Endometrial microvascular endothelial cells (primary cell): ENCODE data around the gene SCYGR7. TPM values are rescaled to one million over a fixed set of nuclear protein-coding genes. Genes with fewer than 3 reads are reported as not detected.
"Not testable (repeated sequence)": the region's sequence is repeated elsewhere in the genome, so short reads cannot be mapped to it uniquely, and the experiment has no call there.

Experiments used
- in situ Hi-C: cut with HindIII; loops from 2 replicates; pipeline ENCODE4 v1.10.0; 2017; ENCODE audit warnings: low sequenced_read_pairs, low pct_unique_long_range_greater_than_20kb; ENCODE audit errors: inconsistent ontology term
- total RNA-seq: library from RNA; depleted of rRNA; stranded (reverse); fragments of >200 nt; gene quantifications from one replicate; pipeline ENCODE4 v1.2.3, GENCODE V29; 2015; ENCODE audit errors: inconsistent ontology term

SCYGR7 gene, protein sequence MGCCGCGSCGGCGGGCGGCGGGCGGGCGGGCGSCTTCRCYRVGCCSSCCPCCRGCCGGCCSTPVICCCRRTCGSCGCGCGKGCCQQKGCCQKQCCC
- total RNA-seq, result not detected

GRCh38 chr2:227728035-227728434, at the start of gene SCYGR7:
SCYGR7 (plus strand) TSS chr2:227728335; CDS start chr2:227728335, 0 bp downstream.
- in situ Hi-C loops, result no loop called here

GRCh38 chr2:227684258-227684657, 43.9 kb upstream of the SCYGR7 start:
- in situ Hi-C loops, result no loop called here

DNA sequence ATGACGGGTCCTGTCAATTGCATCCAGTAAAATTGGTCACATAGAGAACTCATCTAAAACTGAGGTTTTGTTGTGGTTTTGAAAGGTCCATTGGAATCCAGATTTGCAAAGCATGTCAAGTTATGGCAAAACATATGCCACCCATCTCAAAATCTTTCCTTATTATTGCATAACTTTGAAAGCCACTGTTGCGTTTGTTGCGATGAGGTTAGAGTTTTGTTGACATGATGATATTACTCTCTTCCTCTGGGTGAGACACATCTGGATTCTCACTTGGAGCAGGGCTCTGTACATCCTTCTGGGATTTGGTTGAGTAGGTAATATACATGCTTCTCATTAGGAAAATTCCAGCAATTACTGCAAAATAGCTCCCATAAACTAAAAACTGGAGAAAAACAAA, 40.9 kb upstream of the SCYGR7 start:
- in situ Hi-C loops, result no loop called here

DNA sequence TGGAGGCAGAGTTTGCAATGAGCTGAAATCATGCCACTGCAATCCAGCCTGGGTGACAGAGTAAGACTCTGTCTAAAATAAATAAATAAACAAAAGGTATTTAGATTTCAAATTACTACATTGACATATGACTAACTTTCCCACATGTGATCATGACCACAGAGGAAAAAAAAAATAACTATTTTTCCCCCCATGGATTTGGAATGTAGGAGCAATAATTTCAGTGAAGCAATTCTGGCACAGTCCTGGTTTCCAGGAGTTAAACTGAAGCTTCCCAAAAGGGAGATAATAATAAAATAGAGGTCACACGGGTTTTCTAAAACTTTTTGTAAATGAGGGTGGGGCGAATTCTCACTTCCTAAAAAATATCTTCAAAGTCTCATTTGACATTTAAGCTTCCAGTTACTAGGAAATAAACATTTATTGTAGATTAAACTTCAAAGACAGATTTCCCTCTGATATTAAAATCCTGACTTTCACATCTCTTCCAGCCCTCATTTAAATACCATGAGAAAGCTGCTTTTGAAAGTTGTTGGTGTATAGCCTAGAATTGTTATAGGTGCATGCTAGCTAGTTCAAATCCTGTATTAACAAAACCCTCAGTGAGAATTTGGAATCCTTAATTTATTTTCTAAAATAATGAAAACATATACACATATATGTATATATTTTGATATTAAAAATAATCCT, 31.0 kb upstream of the SCYGR7 start:
- in situ Hi-C loops, result no loop called here

GRCh38 chr2:227701556-227701955, 26.6 kb upstream of the SCYGR7 start:
- in situ Hi-C loops, result no loop called here

GRCh38 chr2:227703280-227703732, 24.8 kb upstream of the SCYGR7 start:
- in situ Hi-C loops, result no loop called here

DNA sequence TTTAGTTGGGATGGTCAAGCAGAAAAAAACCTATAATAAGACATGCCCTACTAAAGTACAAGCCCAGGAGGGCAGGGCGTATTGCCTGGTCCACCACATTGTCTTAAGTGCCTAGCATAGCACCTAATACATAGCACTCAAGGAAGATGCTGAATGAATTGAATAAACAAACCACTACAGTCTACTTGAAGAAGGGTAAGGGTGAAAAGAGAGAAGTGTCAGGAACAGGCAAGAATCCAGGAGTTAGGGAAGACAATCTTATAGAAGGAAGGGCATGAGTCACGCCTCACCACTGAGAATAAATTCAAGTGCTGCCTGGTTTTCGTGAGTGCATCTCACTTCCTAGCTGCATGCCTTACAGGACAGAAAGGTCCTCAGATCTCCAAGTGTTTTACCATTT, 24.2 kb upstream of the SCYGR7 start:
- in situ Hi-C loops, result no loop called here

DNA sequence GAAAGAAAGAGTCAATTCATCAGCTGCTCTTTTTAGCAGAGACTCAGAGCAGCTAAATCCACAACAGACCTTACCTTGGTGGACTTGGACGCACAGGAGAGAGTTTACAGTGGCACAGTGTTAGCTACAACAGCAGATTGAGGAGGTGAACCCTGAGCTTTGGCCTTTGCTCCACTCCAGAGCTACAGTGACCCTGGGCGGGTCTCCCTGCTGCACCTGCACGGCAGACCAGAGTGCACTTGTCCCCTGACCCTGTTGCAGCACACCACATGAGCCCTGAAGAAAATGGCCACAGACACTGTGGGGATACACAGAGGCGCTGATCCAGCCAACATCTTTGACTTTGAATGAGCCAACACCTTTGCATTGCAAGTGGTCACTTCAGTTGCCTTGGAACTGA, 21.3 kb upstream of the SCYGR7 start:
- in situ Hi-C loops, result no loop called here

DNA sequence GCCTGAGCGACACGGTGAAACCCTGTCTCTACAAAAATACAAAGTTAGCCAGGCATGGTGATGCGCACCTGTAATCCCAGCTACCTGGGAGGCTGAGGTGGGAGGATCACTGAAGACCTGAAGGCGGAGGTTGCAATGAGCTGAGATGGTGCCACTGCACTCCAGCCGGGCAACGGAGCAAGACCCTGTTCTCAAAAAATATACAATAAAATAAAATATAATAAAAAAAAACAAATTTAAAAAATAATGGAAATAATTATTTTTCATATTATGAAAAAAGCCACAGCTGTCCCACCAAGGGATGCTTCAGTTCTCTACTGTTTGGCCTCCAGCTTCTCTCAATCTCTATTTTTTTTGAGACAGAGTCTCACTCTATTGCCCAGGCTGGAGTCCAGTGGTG, 20.7 kb upstream of the SCYGR7 start:
- in situ Hi-C loops, result no loop called here

DNA sequence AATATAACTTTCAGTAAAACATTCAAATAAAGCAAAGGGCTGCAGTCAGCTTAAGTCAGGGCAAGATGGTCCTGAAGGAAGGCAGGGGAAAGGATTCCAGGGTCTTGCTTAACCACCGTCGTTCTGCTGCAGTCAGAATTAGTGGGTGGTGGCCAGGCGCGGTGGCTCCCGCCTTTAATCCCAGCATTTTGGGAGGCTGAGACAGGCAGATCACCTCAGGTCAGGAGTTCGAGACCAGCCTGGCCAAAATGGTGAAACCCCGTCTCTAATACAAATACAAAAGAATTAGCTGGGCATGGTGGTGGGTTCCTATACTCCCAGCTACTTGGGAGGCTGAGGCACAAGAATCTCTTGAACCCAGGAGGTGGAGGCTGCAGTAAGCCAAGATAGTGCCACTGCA, 17.1 kb upstream of the SCYGR7 start:
- in situ Hi-C loops, result no loop called here

- in situ Hi-C loops, result no loop called here
These were observed 14.8 kb upstream of the SCYGR7 start for GRCh38 chr2:227713291-227713690.

- in situ Hi-C loops, result no loop called here
These were observed 11.6 kb upstream of the SCYGR7 start for GRCh38 chr2:227716501-227716900.

DNA sequence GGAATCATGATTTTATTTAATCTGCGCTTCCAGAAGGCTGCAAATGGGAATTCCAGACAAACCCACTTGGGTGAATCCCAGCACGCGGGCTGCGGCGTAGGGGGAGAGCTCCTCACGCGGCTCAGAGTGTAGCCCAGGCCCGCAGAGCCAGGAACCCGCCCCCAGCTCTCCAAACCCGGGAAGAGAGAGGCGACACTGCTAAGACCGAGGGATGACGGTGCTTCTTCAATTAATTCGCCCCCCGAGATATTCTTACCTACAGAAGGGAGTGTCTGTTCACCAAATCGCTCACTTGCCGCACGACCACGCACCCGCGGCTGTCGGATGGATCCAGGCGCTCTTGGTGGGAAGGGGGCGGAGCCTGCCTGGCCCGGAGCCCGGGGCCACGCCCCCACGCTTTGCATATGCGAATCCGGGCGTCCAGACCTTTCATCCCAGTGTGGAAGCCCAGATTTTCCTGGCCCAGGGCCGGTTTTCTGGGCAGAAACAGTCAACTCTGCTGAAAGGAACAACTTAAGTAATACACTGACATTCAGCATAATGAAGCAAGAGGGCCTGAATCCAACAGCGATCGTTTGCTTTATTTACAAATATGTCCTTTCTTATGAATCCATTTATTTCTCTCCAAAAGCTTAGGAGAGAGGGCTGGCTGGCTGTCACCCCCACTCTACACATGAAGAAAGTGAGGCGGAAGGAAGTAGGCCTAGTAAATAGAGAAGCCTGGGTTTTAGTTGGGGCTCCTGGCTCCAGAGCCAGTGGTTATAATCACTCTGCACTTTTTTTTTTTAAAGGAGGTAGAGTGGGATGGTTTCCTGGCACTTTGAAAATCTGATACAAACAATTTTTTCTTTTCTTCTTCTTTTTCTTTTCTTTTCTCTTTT, 10.2 kb upstream of the SCYGR7 start, which contains the start of gene SLC19A3:
Gene SLC19A3 (minus strand): TSS at position 342 of the 881 bp plus-strand sequence. CDS start 15,710 bp downstream, outside the sequence.
- in situ Hi-C loops, result no loop called here

DNA sequence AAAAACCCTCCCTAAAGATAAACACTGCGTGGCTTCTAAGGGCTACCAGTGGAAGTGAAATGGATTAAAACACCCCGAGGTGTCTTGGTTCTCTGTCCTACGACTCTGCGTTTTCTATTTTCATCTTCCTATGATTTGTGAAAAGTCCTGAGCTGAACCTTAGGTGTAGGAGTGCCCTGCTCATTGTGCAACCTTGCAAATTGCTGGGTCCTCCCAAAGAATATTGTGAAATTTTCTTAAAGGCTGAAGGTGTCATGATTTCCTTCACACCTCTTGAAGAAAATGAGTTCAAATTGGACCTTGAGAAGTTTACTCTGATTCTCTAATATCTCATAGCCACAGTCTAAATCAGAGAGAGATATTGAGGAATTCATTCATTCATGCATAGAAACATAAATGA, 8.5 kb upstream of the SCYGR7 start:
- in situ Hi-C loops, result no loop called here

DNA sequence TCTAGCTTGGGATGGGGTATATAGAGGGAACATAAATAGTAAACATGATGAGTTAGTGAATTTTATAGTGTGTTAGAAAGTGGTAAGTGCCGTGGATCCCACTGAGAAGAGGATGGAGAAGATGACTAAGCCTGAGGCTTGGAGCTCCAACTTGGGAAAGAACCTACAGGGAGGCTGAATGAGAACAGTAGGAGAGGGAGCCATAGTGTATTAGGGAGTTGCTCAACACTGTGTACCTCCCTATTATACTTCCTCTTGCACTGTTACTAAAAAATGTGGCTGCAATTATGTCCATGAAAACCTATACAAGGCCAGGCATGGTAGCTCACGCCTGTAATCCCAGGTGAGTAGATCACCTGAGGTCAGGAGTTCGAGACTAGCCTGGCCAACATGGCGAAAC, 7.5 kb upstream of the SCYGR7 start:
- in situ Hi-C loops, result no loop called here

- in situ Hi-C loops, result not testable (repeated sequence)
These were observed 5.3 kb upstream of the SCYGR7 start for GRCh38 chr2:227722821-227723220.

DNA sequence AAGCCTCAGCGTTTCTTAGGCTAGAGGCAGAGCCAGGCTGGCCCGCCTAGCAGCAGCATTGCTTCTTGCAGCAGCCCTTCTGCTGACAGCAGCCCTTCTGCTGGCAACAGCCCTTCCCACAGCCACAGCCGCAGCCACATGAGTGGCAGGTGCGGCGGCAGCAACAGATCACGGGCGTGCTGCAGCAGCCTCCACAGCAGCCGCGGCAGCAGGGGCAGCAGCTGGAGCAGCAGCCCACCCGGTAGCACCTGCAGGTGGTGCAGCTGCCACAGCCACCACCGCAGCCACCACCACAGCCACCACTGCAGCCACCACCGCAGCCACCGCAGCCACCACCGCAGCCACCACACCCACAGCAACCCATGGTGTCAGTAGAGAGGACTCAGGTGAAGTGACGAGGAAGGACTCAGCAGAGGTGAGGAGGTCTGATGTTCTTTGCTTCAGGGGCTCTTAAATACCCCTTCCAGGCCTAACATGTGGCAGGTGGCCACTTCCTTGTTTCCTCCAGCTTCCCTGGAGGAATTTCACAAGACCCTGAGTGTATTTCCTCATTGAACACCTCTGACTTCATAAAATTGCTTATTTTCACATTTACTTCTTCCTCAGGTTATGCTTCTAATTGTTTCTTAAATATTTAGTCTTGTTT, 3.6 kb upstream of the SCYGR7 start, which contains the start of gene SCYGR6:
Gene SCYGR6 (minus strand): TSS at position 364 of the 646 bp plus-strand sequence. CDS start 0 bp downstream, at position 364.
- in situ Hi-C loops, result no loop called here

GRCh38 chr2:227739351-227739750, 11.2 kb downstream of the SCYGR7 start:
- in situ Hi-C loops, result no loop called here

- in situ Hi-C loops, result not testable (repeated sequence)
These were observed 12.6 kb downstream of the SCYGR7 start for GRCh38 chr2:227740705-227741104.
